GM10847 (cell line): ENCODE data around the gene GLDC.
A peak's percentile ranks its signal among the peaks of the same experiment; 100 is the strongest.

Source experiments
- POLR2A ChIP-seq: IDR thresholded peaks from 2 replicates; pipeline ENCODE4 v1.6.1; 2011; ENCODE audit not compliant: insufficient read length; ENCODE audit errors: extremely low read depth

Gene GLDC

DNA sequence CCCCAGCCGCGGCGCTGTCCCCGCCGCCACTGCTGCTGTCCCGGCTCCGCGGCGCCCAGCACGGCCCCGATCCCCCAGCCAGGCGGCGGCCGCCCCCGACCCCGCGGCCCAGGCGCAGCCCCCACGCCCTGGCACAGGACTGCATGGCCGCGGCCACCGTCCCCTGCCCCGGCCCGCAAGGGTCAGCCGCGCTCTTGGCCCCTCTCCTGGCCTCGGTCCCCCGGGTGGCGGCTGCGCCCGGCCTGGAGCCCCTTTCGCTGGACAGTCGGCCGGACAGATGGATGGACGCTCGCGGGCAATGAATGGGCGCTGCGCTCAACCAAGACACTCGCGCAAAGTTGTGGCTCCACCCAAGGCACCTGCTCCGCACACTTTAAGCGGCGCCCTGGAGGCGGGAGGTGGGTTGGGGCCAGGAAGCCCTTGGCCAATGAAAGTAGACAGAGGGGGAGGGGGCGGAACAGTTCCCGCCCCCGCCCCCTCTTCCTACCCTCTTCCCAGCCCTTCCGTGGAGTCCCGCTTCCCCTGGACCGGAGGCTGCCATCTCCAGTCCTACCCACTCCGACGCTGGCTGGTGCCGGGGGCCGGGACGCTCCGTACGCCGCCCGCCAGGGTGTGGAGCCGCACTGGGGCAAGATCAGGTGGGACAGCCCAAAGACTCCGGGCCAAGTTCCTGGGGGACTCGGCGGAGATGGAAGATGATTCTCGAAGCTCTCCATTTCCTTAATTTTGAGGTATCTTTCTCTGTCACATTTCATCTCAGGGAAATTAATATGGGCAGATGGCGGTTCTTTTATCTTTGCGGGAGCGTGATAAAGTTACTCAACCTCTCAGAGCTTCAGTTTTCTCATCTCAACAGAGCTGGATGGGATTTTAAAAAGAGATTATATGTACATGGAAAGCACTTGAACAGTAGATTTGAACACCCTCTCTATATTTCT lies at the start of gene GLDC:
TSS of gene GLDC (minus strand) at position 375 of the 938 bp plus-strand sequence. CDS start at position 145, 230 bp downstream.
- TF ChIP-seq POLR2A: peak; percentile 12

DNA sequence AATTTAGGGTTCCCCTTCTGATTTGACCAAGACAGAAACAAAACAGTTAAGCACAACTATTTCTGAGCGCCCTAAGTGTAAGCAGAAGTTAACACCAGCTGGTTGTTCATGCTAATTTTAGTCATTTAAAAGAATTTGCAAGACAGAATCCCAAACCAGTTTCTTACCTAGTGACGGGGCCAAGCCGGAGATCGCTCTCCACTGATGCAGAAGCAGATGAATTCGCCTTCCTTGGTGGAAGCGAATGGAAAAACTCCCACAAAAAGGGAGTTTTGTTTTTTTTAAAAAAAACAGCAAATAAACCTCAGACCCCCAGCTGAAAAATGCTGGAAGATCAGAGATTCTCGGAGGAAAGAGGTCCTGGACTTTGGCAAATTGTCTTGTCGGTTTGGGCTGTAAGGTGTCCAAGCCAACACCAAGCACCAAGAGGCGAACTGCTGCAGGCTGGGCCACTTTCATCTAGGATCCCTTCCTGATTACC lies 47.4 kb upstream of the GLDC start:
- TF ChIP-seq POLR2A: no peak

DNA sequence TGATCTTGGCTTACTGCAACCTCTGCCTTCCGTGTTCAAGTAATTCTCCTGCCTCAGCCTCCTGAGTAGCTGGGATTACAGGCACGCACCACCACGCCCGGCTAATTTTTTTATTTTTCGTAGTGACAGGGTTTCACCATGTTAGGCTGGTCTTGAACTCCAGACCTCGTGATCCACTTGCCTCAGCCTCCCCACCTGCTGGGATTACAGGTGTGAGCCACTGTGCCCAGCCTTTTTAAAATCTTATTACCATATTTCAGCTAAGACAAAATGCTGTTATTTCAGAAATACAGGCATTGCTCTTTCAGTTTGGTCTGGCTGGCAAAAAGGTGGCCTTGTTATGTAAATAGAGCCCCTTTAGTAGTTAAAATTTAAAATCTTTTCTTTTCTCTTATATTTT lies 46.9 kb upstream of the GLDC start:
- no peak for TF ChIP-seq POLR2A

DNA sequence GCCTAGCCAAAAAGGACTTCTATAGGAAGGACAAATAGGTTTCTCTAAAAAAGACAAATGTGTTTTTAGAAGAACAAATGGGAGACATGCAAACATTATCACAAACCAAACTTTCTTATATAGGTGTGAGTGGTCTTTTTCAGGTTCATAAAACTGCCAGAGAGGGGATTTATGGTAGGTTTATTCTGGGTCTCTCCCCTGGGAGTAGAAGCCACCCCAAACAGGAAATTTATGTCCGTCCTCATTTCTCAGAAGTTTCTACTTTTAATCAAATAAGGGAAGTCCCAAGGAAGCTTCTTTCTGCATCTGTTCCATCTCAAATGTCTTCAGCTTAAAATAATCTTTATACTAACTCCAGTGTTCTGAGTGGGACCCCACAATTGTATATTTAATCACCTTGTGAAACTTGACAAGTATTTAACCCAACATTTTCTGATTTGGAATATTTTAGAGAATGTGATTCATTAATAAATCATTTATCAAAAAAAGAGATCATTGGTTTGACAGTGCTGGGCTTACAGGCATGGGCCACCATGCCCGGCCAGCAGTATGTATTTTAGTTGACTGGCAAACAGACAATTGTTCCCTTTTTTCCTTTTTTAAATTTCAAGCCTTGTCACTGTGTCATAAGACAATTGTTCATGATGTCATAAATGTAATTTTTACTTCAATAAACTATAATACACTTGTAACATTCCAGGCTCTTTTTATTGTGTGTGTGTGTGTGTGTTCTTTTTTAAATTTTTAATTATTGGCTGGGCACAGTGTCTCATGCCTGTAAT lies 44.6 kb upstream of the GLDC start:
- TF ChIP-seq POLR2A: no peak

DNA sequence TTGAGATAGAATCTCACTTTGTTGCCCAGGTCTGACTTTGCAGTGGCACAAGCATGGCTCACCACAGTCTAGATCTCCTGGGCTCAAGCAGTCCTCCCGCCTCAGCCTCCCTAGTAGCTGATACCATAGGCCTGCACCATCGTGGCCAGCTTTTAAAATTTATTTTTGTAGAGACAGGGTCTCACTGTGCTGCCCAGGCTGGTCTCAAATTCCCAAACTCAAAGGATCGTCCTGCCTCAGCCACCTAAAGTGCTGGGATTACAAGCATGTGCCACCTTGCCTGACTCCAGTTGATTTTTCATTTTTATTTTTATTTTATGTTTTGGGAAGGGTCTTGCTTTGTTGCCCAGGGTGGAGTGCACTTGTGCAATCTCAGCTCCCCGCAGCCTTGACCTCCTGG lies 41.7 kb upstream of the GLDC start:
- TF ChIP-seq POLR2A: no peak

DNA sequence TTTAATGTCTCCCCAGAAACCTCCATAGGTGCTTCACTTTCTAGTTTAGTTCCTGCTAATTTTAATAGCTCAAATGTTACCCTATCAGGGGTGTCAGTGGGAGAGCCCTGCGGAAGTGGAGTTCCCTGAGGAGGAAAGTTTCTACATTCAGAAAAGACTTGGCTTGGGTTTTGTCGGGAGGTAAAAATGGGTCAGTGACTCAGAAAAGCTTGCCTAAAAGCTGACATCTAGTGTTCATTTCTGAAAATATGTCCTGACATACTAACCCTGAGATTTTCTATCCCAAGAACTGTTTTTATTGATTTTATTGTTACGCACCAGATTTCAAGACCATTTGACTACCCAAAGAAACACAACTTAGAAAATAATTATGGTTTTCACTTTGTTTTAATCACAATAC lies 40.9 kb upstream of the GLDC start:
- no peak for TF ChIP-seq POLR2A

DNA sequence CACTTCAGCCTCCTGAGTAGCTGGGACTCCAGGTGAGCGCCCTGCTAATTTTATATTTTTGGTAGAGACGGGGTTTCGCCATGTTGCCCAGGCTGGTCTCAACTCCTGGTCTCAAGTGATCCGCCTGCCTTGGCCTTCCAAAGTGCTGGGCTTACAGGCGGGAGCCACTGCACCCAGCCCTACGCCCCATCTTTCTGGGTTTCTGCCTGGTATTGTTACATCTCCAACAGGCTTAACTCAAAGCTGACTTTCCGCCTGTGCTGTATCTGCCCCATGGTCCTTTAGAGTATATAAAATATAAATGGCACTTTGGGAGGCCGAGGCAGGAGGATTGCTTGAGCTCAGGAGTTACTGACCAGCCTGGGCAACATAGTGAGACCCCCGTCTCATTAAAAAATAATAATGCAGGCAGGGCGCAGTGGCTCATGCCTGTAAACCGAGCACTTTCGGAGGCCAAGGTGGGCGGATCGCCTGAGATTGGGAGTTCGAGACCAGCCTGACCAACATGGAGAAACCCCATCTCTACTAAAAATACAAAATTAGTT lies 36.5 kb upstream of the GLDC start:
- TF ChIP-seq POLR2A: no peak

DNA sequence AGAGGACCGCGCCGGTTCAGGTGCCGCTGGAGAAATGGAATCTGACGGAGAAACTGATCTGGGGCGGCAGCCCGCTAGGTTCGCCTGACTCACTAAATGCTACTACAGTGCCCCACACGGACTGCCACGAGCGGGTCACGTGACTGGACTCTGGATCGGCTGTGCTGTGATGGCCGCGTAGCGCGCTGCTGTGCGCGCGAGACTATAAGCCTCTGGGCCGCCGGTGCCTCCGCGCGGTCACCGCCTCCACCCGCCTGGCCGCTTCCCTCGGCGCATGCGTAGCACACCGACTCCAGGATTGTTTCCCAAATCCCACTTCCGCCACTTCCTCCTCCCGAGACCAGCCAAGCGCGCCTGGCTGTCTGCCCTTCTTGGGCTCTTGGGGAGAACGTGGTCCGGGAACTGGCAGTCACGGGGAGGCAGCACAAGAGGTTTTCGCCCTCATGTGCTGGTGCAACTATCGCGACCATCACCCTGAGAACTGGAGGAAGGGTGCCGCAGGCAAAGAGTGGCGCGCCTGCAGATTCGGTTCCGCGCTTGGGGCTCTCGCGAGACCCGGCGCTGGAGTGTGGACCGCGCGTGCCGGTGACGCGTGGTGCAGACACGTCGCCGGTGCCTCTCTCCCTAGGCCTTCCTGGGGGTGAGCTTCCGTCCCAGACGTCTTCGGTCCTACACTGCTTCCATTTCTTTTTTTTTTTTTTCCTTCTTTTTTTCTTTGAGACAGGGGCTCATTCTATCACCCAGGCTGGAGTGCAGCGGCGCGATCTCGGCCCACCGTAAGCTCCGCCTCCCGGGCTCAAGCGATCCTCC lies 35.8 kb upstream of the GLDC start:
- TF ChIP-seq POLR2A: peak; percentile 77

DNA sequence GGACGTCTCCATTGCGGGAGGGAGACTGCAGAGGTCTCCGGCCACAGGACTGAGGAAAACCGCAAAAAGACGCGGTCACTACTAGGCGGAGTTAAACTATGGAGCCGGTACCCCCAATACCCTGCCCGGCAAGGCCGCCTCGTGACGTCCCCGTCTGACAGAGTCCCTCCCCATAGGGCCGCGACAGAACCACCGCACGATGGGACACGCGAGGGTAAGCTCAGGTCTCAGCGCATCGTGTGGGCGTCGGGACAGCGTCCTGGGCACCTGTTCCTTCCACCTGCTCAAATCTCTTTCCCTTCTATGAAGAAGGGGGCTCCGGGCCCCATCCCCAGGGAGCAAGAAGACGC lies 35.2 kb upstream of the GLDC start:
- no peak for TF ChIP-seq POLR2A

DNA sequence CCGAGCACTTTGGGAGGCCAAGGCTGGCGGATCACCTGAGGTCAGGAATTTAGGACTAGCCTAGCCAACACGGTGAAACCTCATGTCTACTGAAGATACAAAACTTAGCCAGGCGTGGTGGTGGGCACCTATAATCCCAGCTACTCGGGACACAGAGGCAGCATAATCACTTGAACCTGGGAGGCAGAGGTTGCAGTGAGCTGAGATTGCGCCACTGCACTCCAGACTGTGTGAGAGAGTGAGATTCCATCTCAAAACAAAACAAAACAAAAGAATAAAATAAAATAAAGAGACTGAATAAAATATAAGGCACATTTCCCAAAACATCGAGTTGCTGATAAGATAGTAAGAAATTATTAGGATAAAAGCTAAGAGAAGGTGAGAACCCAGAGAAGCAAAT lies 32.3 kb upstream of the GLDC start:
- TF ChIP-seq POLR2A: no peak

DNA sequence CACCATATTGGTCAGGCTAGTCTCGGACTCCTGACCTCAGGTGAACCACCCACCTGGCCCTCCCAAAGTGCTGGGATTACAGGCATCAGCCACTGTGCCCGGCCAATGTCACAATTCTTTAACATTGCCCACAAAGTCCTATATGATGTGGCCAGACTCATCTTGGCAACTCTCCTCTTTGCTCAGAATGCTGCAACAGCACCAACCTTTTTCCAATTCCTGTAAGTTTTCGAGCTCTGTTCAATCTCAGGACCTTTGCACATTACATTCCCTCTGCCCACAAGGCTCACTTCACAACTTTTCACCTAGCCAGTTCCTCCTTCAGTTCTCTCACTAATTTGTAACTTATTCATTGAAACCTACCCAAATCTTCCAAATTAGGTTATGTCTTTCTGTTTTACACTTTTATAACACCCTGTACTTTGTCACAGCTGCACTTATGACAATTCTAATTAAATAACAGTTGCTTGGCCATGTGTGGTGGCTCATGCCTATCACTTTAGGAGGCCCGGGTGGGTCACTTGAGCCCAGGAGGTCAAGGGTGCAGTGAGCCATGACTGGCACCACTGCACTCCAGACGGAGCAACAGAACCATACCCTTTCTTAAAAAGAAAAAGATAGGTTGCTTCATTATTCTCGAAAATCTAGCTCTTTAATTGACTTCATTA lies 30.9 kb upstream of the GLDC start:
- no peak for TF ChIP-seq POLR2A

DNA sequence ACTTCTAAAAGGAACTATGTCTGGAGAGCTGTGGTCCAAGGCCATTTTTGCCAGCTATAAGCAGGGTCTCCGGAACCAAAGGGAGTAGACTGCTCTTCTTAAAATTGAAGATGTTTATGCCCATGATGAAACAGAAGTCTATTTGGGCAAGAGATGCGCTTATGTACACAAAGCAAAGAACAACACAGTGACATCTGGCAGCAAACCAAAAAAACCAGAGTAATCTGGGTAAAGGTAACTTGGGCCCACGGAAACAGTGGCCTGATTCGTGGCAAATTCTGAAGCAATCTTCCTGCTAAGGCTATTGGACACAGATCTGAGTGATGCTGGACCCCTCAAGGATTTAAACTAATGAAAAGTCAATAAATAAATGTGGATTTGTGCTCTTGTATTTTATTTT lies 29.7 kb upstream of the GLDC start:
- no peak for TF ChIP-seq POLR2A

DNA sequence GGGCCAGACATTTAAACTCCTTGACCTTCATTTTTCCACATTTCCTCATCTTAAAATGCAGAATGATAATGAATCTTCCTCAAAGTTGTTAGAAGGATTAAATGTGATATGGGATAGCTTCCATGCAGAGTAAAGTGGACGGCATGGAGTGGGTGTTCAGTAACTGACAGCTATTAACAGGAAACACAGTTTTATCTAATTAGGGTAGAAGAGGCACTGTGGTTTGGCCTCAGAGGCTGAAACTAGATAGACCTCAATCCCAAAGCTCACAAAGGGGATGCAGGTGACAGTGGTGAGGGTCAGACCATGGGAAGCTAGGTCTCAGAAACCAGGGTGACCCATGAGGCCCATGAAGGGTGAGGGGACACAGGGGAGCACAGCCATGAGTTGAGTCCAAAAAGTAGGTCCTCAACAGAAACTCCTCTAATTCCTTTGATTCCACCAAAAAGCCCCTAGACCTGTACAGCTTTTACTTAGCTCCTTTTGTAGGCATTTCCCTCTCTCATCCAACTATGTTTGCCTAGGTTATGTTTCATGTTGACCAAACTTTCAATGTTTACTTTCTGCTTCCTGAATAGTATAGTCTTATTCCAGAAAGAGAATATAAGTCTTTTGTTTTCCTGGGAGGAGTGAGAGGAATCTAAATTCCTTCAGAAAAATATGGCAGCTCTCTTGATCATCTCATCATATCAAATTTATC lies 27.9 kb upstream of the GLDC start:
- no peak for TF ChIP-seq POLR2A

DNA sequence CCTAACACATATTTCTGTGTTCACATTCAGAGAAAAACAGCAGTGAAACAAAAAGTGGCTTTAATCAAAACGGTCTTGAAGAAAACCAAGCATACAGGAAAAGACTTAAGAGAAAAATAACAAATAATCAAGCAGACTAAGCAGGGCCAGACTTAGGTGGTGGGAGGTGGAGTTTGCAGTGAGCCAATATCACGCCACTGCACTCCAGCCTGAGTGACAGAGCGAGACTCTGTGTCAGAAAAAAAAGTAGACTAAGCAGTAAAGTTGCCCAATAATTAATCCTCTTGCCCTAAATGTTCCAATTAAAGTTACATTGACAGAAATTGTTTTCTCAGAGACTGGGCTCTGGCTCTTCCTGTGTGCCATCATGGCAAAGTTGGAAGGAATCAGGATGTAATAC lies 26.6 kb upstream of the GLDC start:
- TF ChIP-seq POLR2A: no peak
